IMR-90 (cell line): Measurements from ENCODE around the gene HOXD13.

Experiments used
- CEBPB ChIP-seq: IDR thresholded peaks from 2 replicates; pipeline ENCODE4 v1.6.1; 2012; ENCODE audit warnings: low read depth, low read length, improper control_type of control experiment
- CTCF ChIP-seq: conservative IDR thresholded peaks from 2 replicates; pipeline ENCODE4 v1.5.1; 2012; ENCODE audit warnings: mild to moderate bottlenecking, low read depth, low read length, improper control_type of control experiment
- MXI1 ChIP-seq: IDR thresholded peaks from 2 replicates; pipeline ENCODE4 v1.6.1; 2012; ENCODE audit warnings: low read depth, mild to moderate bottlenecking, low read length, moderate library complexity, borderline replicate concordance
- NFE2L2 ChIP-seq: fragments of 150-350 bp; IDR thresholded peaks from 2 replicates; pipeline ENCODE4 v1.6.1; 2016; ENCODE audit warnings: low read depth, mild to moderate bottlenecking, low read length
- POLR2A ChIP-seq: IDR thresholded peaks from 2 replicates; pipeline ENCODE4 v1.6.1; 2012; ENCODE audit warnings: mild to moderate bottlenecking, low read depth, low read length
- RCOR1 ChIP-seq: IDR thresholded peaks from 2 replicates; pipeline ENCODE4 v1.6.1; 2012; ENCODE audit warnings: mild to moderate bottlenecking, low read length, improper control_type of control experiment; ENCODE audit not compliant: insufficient replicate concordance

GRCh38 chr2:176126929-176127773 is 34.6 kb downstream of the HOXD13 start:
- TF ChIP-seq CTCF (peak; percentile 92), POLR2A (no peak), RCOR1 (no peak), NFE2L2 (no peak), CEBPB (no peak), MXI1 (no peak)
